Heart left ventricle (tissue), 13 donors: ENCODE results near the gene ZNF77.

Source experiments
- POLR2A ChIP-seq, 2 donors: fragments of 450-650 bp; IDR thresholded peaks; one replicate each; pipeline ENCODE4 v1.6.1; 2017; ENCODE audit warnings: antibody characterized with exemption in 2 of 2, mild to moderate bottlenecking in 2 of 2, moderate library complexity in 2 of 2
- TF ChIP-seq, protein P1 (sequence below), 12 donors: fragments of 200-600 bp; sonication (generic) in 4 of 12; IDR thresholded peaks; one replicate each; pipeline versions ENCODE4 v1.5.0 to v1.8.0; 2018 to 2022; ENCODE audit warnings: antibody characterized with exemption in 12 of 12, mild to moderate bottlenecking in 5 of 12
- donor health status: ischemic (EF 13 %, LVEDD 7.1; RV severe dilation, severe dysfunction).
- donor health status: DM: no; HTN: yes; CAD: no.
- donor health status: DM: no; HTN: no; CAD: no.
- donor health status: ischemic (EF 25% LVEDD 6.9; RV normal size, moderate dysfunction).
- donor health status: ischemic (EF 25% LVEDD 5.7; RV mildly dilated, moderate dysfunction).
- donor health status: ischemic (EF 35%, LVEDD 5.7; RV mildly dilated, moderate dysfunction).
- donor health status: nonischemic (EF 11% LVEDD 7.7; RV severe dilation, severe dysfunction).
- donor health status: DM: yes; HTN: yes; CAD: no.
- donor health status: PGD.
- donor health status: ischemic (EF 29% LVEDD 5.4; RV normal size, mild dysfunction).
- donor health status: nonischemic (EF 23%, LVEDD 6.1; RV moderate dilation, normal function).

GRCh38 chr19:2963122-2963521 lies 18.4 kb upstream of the ZNF77 start:
- TF ChIP-seq, protein P1, sequence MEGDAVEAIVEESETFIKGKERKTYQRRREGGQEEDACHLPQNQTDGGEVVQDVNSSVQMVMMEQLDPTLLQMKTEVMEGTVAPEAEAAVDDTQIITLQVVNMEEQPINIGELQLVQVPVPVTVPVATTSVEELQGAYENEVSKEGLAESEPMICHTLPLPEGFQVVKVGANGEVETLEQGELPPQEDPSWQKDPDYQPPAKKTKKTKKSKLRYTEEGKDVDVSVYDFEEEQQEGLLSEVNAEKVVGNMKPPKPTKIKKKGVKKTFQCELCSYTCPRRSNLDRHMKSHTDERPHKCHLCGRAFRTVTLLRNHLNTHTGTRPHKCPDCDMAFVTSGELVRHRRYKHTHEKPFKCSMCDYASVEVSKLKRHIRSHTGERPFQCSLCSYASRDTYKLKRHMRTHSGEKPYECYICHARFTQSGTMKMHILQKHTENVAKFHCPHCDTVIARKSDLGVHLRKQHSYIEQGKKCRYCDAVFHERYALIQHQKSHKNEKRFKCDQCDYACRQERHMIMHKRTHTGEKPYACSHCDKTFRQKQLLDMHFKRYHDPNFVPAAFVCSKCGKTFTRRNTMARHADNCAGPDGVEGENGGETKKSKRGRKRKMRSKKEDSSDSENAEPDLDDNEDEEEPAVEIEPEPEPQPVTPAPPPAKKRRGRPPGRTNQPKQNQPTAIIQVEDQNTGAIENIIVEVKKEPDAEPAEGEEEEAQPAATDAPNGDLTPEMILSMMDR (IDR thresholded peaks at IDR 0.05) = no peak
- no peak for TF ChIP-seq POLR2A (IDR thresholded peaks at IDR 0.05)
